Right lobe of liver (tissue), 6 donors: ENCODE data around the gene HOMEZ. TPM values are rescaled to one million over a fixed set of nuclear protein-coding genes. Genes with fewer than 3 reads are reported as not detected.
"Not testable (repeated sequence)": the region's sequence is repeated elsewhere in the genome, so short reads cannot be mapped to it uniquely, and the experiment has no call there.

Experiments used
- ATAC-seq, 4 donors: fragments of 200-7000 bp; cut with Tn5 transposase; one replicate each; pipeline ENCODE4 v1.9.1; 2020; ENCODE audit warnings: mild to moderate bottlenecking in 4 of 4, moderate library complexity in 4 of 4
- DNase-seq, 3 donors: peaks; one replicate each; pipeline ENCODE4 v3.0.0-alpha.2; 2020
- H3K27ac ChIP-seq, 3 donors: fragments of 200-600 bp; one replicate each; pipeline ENCODE4 v1.8.0; 2022
- H3K27me3 ChIP-seq, 2 donors: fragments of 200-600 bp; one replicate each; pipeline ENCODE4 v1.8.0; 2022
- H3K36me3 ChIP-seq, 4 donors: fragments of 200-600 bp; sonication (generic) in 1 of 4; one replicate each; pipeline versions ENCODE4 v1.5.1 to v1.8.0; 2017 to 2022; ENCODE audit warnings: control low read depth in 1 of 4
- H3K4me1 ChIP-seq, 4 donors: fragments of 200-600 bp; sonication (generic) in 1 of 4; one replicate each; pipeline versions ENCODE4 v1.5.1 to v1.8.0; 2017 to 2022; ENCODE audit warnings: control low read depth in 1 of 4
- H3K4me3 ChIP-seq, 3 donors: fragments of 200-600 bp; one replicate each; pipeline ENCODE4 v1.8.0; 2022
- H3K9me3 ChIP-seq, 4 donors: fragments of 200-600 bp; sonication (generic) in 1 of 4; one replicate each; pipeline versions ENCODE4 v1.5.1 to v1.8.0; 2017 to 2022; ENCODE audit warnings: control low read depth in 1 of 4
- CTCF ChIP-seq, 4 donors: fragments of 200-600 bp in 3 of 4; fragments of 450-650 bp in 1 of 4; IDR thresholded peaks; one replicate each; pipeline versions ENCODE4 v1.5.1 to v1.8.0; 2016 to 2022; ENCODE audit warnings: antibody characterized with exemption in 4 of 4, mild to moderate bottlenecking in 2 of 4
- POLR2A ChIP-seq: fragments of 450-650 bp; IDR thresholded peaks from one replicate; pipeline ENCODE4 v1.6.1; 2017; ENCODE audit warnings: antibody characterized with exemption, mild to moderate bottlenecking
- WGBS: methylation state at CpG from one replicate; pipeline ENCODE4 v1.1.6; 2018; ENCODE audit warnings: low coverage, low lambda C conversion rate; ENCODE audit not compliant: insufficient coverage; ENCODE audit errors: missing lambda C conversion rate; 5-methylcytosine and 5-hydroxymethylcytosine counted together
- intact Hi-C, 2 donors: fragments of 100-400 bp; cut with DNase I; formaldehyde crosslinking; loops; one replicate each; pipeline versions ENCODE4 v1.11.2 to v1.14.1; 2022
- total RNA-seq, 6 experiments: library from RNA; depleted of rRNA in 2 of 6; stranded (reverse); fragments of >200 nt in 2 of 6; fragmentation: NEBNext Ultra II Directional in 3 of 6; extraction: Animal tissue kit (Norgen Biotek cat#: 25700) in 3 of 6; gene quantifications; one replicate each; pipeline versions ENCODE4 v1.1.0 to v1.2.4, GENCODE V29; 2016 to 2023
- donor health status: DM: no; HTN: yes; CAD: no.
- donor health status: DM: no; HTN: no; CAD: no.
- donor health status: DM: no; HTN: no; CAD: no.
- donor health status: DM: no; HTN: yes; CAD: no.
- donor health status: DM: no; HTN: yes; CAD: no.

The HOMEZ gene
- total RNA-seq, 6 experiments from 2014 or later: 3.4 to 8.8 (median 5.3) TPM

DNA sequence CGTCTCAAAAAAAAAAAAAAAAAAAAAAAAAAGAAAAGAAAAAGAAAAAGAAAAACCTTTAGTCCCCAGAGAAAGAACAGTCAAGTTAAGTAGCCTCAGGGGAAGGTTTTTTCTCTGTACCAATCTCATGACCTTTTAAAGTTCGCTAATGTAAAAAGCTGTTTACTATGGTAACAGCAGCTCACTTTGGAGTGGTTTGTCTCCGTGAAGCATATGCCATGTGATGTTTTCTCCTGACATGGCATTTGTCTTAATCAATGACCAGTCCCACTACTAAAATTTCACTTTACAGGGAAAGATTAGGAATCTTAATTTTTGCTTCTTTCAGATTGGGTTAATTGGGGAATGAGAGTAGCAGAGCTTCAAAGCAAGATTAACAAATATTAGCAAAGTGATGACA is 43.9 kb downstream of the HOMEZ start:
- ATAC-seq (no peak), DNase-seq (no peak)
- H3K36me3 ChIP-seq: no peaks in the 10 kb centered on the region
- H3K9me3 ChIP-seq: no peaks in the 10 kb centered on the region
- intact Hi-C loops: no loop called here
- no peak overlapping the region for H3K27ac ChIP-seq
- TF ChIP-seq CTCF (IDR thresholded peaks at IDR 0.05) (no peak), POLR2A (no peak)
- peaks cover 0 to 17% (median 8%) of the 10 kb centered on the region in 4 donors for H3K4me1 ChIP-seq
- H3K27me3 ChIP-seq: no peaks in the 10 kb centered on the region
- H3K4me3 ChIP-seq: no peak overlapping the region
- WGBS: 59% methylated on average over 2 of the region's 3 CpGs

- H3K36me3 ChIP-seq, ATAC-seq, H3K4me3 ChIP-seq, H3K9me3 ChIP-seq, H3K27me3 ChIP-seq, intact Hi-C loops, DNase-seq, H3K27ac ChIP-seq: not testable (repeated sequence)
- peaks cover 0 to 16% (median 7%) of the 10 kb centered on the region in 4 donors for H3K4me1 ChIP-seq
- WGBS: 89% methylated on average over 7 of the region's 7 CpGs
These were observed 44.7 kb downstream of the HOMEZ start for GRCh38 chr14:23241061-23241715.

- intact Hi-C loops: no loop called here
- no peak for ATAC-seq
These were observed 45.3 kb downstream of the HOMEZ start for GRCh38 chr14:23240661-23241060.

GRCh38 chr14:23237772-23238594 is 47.9 kb downstream of the HOMEZ start, which contains the start of gene RNF212B:
Gene RNF212B, plus strand, starts transcription at chr14:23237936. Its CDS starts 2,410 bp downstream, at chr14:23240346.
- TF ChIP-seq CTCF (IDR thresholded peaks at IDR 0.05) (peak in 1 of 4 donors; percentile 14), POLR2A (no peak)
- 33% methylated on average over 34 of the region's 39 CpGs for WGBS
- intact Hi-C loops: no loop called here
- Histone ChIP-seq H3K27ac (peak within 1 kb of the TSS in 2 of 3 donors; percentile 38 to 47), H3K36me3 (no peaks in the 10 kb centered on the region), H3K9me3 (no peaks in the 10 kb centered on the region), H3K27me3 (no peaks in the 10 kb centered on the region), H3K4me1 (peaks cover 0 to 3% (median 0%) of the 10 kb centered on the region in 4 donors), H3K4me3 (peak within 1 kb of the TSS; percentile 18 to 41 (median 28))
- DNase-seq (peak; percentile 95 to 97 (median 96)), ATAC-seq (peak; percentile 100)

More at GRCh38 chr14:23240661-23241060, 45.3 kb downstream of the HOMEZ start:
- Histone ChIP-seq H3K36me3 (no peaks in the 10 kb centered on the region), H3K27ac (no peak overlapping the region), H3K27me3 (no peaks in the 10 kb centered on the region), H3K9me3 (no peaks in the 10 kb centered on the region), H3K4me3 (no peak overlapping the region), H3K4me1 (peaks cover 0 to 11% (median 5%) of the 10 kb centered on the region in 4 donors)
- TF ChIP-seq POLR2A (no peak), CTCF (IDR thresholded peaks at IDR 0.05) (no peak)
- 67% methylated on average over 1 of the region's 1 CpG for WGBS
- DNase-seq: no peak

GRCh38 chr14:23232241-23232808 is 53.6 kb downstream of the HOMEZ start:
- H3K36me3 ChIP-seq, ATAC-seq, H3K4me1 ChIP-seq, H3K4me3 ChIP-seq, intact Hi-C loops, DNase-seq, H3K27me3 ChIP-seq, H3K9me3 ChIP-seq, H3K27ac ChIP-seq: not testable (repeated sequence)
- WGBS: no CpG with 5 or more reads among the region's 38 CpGs
